PFSK-1 (cell line): Measurements from ENCODE around the gene FAM13A.

Experiments
- FOXP2 ChIP-seq: optimal IDR thresholded peaks from 2 replicates; pipeline ENCODE3; 2011; ENCODE audit warnings: borderline replicate concordance, control low read depth, inconsistent platforms; ENCODE audit not compliant: insufficient read depth; ENCODE audit errors: extremely low read length, extremely low read depth
- POLR2AphosphoS5 ChIP-seq: IDR thresholded peaks from 2 replicates; pipeline ENCODE4 v1.6.1; 2012; ENCODE audit warnings: low read depth, mild to moderate bottlenecking, control low read depth, low read length, moderate library complexity
- REST ChIP-seq, 2 experiments: IDR thresholded peaks; 2 replicates each; pipeline versions ENCODE4 v1.6.1 to v1.8.0; 2011 to 2012; ENCODE audit warnings: low read depth in 2 of 2, low read length in 2 of 2, control low read depth in 1 of 2, inconsistent platforms in 1 of 2, mild to moderate bottlenecking in 1 of 2, moderate library complexity in 1 of 2; ENCODE audit not compliant: insufficient read depth in 1 of 2
- SIN3A ChIP-seq: IDR thresholded peaks from 2 replicates; pipeline ENCODE4 v1.6.1; 2012; ENCODE audit warnings: mild to moderate bottlenecking, low read length, moderate library complexity, borderline replicate concordance; ENCODE audit not compliant: insufficient read depth
- TAF1 ChIP-seq: IDR thresholded peaks from 2 replicates; pipeline ENCODE4 v1.6.1; 2012; ENCODE audit warnings: low read length, control low read depth, borderline replicate concordance; ENCODE audit not compliant: insufficient read depth

The FAM13A gene

GRCh38 chr4:88809576-88810219 lies 247.3 kb downstream of the FAM13A start:
- TF ChIP-seq POLR2AphosphoS5: no peak
- no peak for TF ChIP-seq TAF1
- no peak for TF ChIP-seq FOXP2
- TF ChIP-seq SIN3A: no peak
- TF ChIP-seq REST (IDR thresholded peaks at IDR 0.05; ENCODE audit: insufficient read depth in 1 of 2, low read depth in 2 of 2, low read length in 2 of 2): no peak

- no peak for TF ChIP-seq FOXP2
- TF ChIP-seq TAF1: no peak
- TF ChIP-seq REST (IDR thresholded peaks at IDR 0.05; ENCODE audit: insufficient read depth in 1 of 2, low read depth in 2 of 2, low read length in 2 of 2): no peak
- TF ChIP-seq SIN3A: no peak
- no peak for TF ChIP-seq POLR2AphosphoS5
These were observed 247.9 kb downstream of the FAM13A start for GRCh38 chr4:88809101-88809500.

- no peak for TF ChIP-seq REST (IDR thresholded peaks at IDR 0.05; ENCODE audit: insufficient read depth in 1 of 2, low read depth in 2 of 2, low read length in 2 of 2)
- no peak for TF ChIP-seq TAF1
- no peak for TF ChIP-seq SIN3A
- no peak for TF ChIP-seq POLR2AphosphoS5
- no peak for TF ChIP-seq FOXP2
These were observed 249.5 kb downstream of the FAM13A start for GRCh38 chr4:88807499-88807898.

GRCh38 chr4:88804234-88804633 lies 252.8 kb downstream of the FAM13A start:
- TF ChIP-seq TAF1 (no peak), POLR2AphosphoS5 (no peak), FOXP2 (no peak), SIN3A (no peak), REST (IDR thresholded peaks at IDR 0.05; ENCODE audit: insufficient read depth in 1 of 2, low read depth in 2 of 2, low read length in 2 of 2) (no peak)
